Measurements from ENCODE around the gene NR6A1. TPM values are rescaled to one million over a fixed set of nuclear protein-coding genes. Genes with fewer than 3 reads are reported as not detected.
"Not testable (repeated sequence)": the region's sequence is repeated elsewhere in the genome, so short reads cannot be mapped to it uniquely, and the experiment has no call there.

Gene NR6A1
- polyA plus RNA-seq, 3 donors: 0.13 to 0.61 (median 0.22) TPM

GRCh38 chr9:124743686-124744348 is 27.3 kb downstream of the NR6A1 start:
- WGBS, 3 donors: 83 to 87% (median 86%) methylated on average over 5 of the region's 5 CpGs
- no peak overlapping the region for H3K27ac ChIP-seq (ENCODE audit: low read depth, low read length)

GRCh38 chr9:124742940-124743339 is 28.2 kb downstream of the NR6A1 start:
- no peak overlapping the region for H3K27ac ChIP-seq (ENCODE audit: low read depth, low read length)

GRCh38 chr9:124741662-124742061 is 29.4 kb downstream of the NR6A1 start:
- H3K27ac ChIP-seq (ENCODE audit: low read depth, low read length): no peak overlapping the region
- 68 to 70% (median 69%) methylated on average over 4 of the region's 4 CpGs for WGBS, 3 donors

- WGBS, 3 donors: 93 to 97% (median 94%) methylated on average over 4 of the region's 4 CpGs
- H3K27ac ChIP-seq (ENCODE audit: low read depth, low read length): no peak overlapping the region
These were observed 30.0 kb downstream of the NR6A1 start for GRCh38 chr9:124741149-124741548.

- WGBS, 3 donors: 64 to 95% (median 89%) methylated on average over 2 of the region's 2 CpGs
- H3K27ac ChIP-seq (ENCODE audit: low read depth, low read length): no peak overlapping the region
These were observed 31.8 kb downstream of the NR6A1 start for GRCh38 chr9:124739360-124739759.

- not testable (repeated sequence) for H3K27ac ChIP-seq (ENCODE audit: low read depth, low read length)
- WGBS, 3 donors: 97 to 99% (median 97%) methylated on average over 7 of the region's 7 CpGs
These were observed 33.0 kb downstream of the NR6A1 start for GRCh38 chr9:124738075-124738474.

- no peak overlapping the region for H3K27ac ChIP-seq (ENCODE audit: low read depth, low read length)
These were observed 36.0 kb downstream of the NR6A1 start for GRCh38 chr9:124735121-124735520.

- H3K27ac ChIP-seq (ENCODE audit: low read depth, low read length): not testable (repeated sequence)
These were observed 36.4 kb downstream of the NR6A1 start for GRCh38 chr9:124734741-124735083.

GRCh38 chr9:124733964-124734740 is 37.0 kb downstream of the NR6A1 start:
- 57 to 83% (median 82%) methylated on average over 14 of the region's 14 CpGs for WGBS, 3 donors
- no peak overlapping the region for H3K27ac ChIP-seq (ENCODE audit: low read depth, low read length)

More at GRCh38 chr9:124734741-124735083, 36.4 kb downstream of the NR6A1 start:
- 82 to 91% (median 88%) methylated on average over 7 of the region's 7 CpGs for WGBS, 3 donors

GRCh38 chr9:124730772-124731171 is 40.3 kb downstream of the NR6A1 start:
- WGBS, 3 donors: 93 to 96% (median 94%) methylated on average over 2 of the region's 2 CpGs
- no peak overlapping the region for H3K27ac ChIP-seq (ENCODE audit: low read depth, low read length)

- H3K27ac ChIP-seq (ENCODE audit: low read depth, low read length): no peak overlapping the region
- WGBS, 3 donors: 72 to 88% (median 79%) methylated on average over 1 of the region's 1 CpG
These were observed 44.2 kb downstream of the NR6A1 start for GRCh38 chr9:124726886-124727285.

- H3K27ac ChIP-seq (ENCODE audit: low read depth, low read length): no peak overlapping the region
- WGBS, 3 donors: 48 to 72% (median 65%) methylated on average over 5 of the region's 5 CpGs
These were observed 46.1 kb downstream of the NR6A1 start for GRCh38 chr9:124725068-124725452.

- WGBS, 3 donors: 15 to 51% (median 45%) methylated on average over 3 of the region's 3 CpGs
These were observed 46.6 kb downstream of the NR6A1 start for GRCh38 chr9:124724415-124725067.

GRCh38 chr9:124723352-124723751 is 47.8 kb downstream of the NR6A1 start:
- 87 to 89% (median 87%) methylated on average over 2 of the region's 2 CpGs for WGBS, 3 donors
- no peak overlapping the region for H3K27ac ChIP-seq (ENCODE audit: low read depth, low read length)

More at GRCh38 chr9:124724415-124725067, 46.6 kb downstream of the NR6A1 start:
- no peak overlapping the region for H3K27ac ChIP-seq (ENCODE audit: low read depth, low read length)

GRCh38 chr9:124721109-124721906 is 49.8 kb downstream of the NR6A1 start:
- no peak overlapping the region for H3K27ac ChIP-seq (ENCODE audit: low read depth, low read length)
- 47 to 65% (median 62%) methylated on average over 5 of the region's 5 CpGs for WGBS, 3 donors

- no peak overlapping the region for H3K27ac ChIP-seq (ENCODE audit: low read depth, low read length)
- WGBS, 3 donors: 48 to 65% (median 63%) methylated on average over 3 of the region's 3 CpGs
These were observed 50.5 kb downstream of the NR6A1 start for GRCh38 chr9:124720429-124721108.

GRCh38 chr9:124718928-124719327 is 52.2 kb downstream of the NR6A1 start:
- WGBS, 3 donors: 88 to 99% (median 92%) methylated on average over 6 of the region's 6 CpGs

GRCh38 chr9:124717597-124717996 is 53.5 kb downstream of the NR6A1 start:
- H3K27ac ChIP-seq (ENCODE audit: low read depth, low read length): no peak overlapping the region
- WGBS, 3 donors: 91 to 100% (median 98%) methylated on average over 2 of the region's 2 CpGs

More at GRCh38 chr9:124718928-124719327, 52.2 kb downstream of the NR6A1 start:
- no peak overlapping the region for H3K27ac ChIP-seq (ENCODE audit: low read depth, low read length)

Data from adipose tissue (tissue), 3 donors.